Activated CD4-positive, alpha-beta T cell treated with anti-CD3 and anti-CD28 coated beads, Interleukin-2, amount 50 U/mL, for 4 hours (primary cell): Measurements from ENCODE around the gene C6.
"Not testable (repeated sequence)": the region's sequence is repeated elsewhere in the genome, so short reads cannot be mapped to it uniquely, and the experiment has no call there.

Source experiments
- DNase-seq, 2 experiments: peaks; one replicate each; pipeline ENCODE4 v3.0.0-alpha.2; 2020

C6 gene

DNA sequence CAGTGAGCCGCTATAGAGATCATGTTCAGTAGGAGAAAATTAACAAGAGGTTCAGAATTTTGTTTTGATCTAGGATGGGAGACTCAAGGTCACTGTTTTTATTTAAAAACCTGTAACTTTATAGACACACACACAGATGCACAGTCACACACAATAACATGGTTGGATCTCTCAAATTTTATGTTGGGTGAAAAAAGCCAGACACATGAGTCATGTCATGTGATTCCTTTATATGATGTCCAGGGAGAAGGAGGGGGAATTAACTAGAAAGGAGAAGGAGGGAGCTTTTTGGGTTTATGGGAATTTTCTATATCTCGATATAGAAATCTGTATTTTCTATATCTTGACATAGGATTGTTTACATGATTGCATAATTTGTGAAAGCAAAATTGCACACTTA is 17.1 kb downstream of the C6 start:
- no peak for DNase-seq

DNA sequence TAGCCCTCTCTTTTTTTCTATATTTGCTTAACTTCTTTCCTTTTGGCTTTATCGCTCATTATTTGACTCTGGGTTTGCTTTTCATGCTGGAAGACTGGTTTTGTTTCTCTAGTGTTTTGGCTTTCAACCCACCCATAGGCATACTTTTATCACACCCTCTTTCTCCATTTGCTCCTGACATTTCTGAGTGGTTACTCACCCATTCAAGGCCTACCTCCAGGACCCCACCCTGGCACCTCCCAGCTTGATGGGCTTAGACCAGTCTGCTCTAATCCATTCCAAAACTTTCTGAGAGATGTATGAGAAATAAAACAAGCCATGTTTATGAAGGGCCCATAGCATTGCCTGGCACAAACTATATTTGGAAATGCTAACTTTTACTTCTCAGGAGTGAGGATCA is 18.1 kb downstream of the C6 start:
- no peak for DNase-seq

DNA sequence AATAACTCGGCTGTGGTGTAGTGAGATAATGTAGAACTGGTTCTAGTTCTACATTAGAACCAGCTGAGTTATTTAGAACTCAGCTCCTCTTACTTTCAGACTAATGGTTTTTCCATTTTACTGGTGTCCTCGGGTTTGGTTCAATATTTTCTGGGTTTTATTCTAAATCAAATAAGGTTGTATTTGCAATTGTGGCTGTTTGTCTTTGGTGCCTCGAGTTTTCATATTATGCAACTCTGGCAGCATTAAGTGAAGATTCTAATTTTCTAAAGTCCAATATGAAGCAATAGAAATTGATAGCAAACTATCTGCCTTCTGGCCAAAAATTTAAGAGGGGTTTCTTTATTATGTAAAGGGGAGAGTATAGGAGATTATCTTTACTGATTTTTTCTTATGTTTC is 19.0 kb downstream of the C6 start:
- DNase-seq = no peak

DNA sequence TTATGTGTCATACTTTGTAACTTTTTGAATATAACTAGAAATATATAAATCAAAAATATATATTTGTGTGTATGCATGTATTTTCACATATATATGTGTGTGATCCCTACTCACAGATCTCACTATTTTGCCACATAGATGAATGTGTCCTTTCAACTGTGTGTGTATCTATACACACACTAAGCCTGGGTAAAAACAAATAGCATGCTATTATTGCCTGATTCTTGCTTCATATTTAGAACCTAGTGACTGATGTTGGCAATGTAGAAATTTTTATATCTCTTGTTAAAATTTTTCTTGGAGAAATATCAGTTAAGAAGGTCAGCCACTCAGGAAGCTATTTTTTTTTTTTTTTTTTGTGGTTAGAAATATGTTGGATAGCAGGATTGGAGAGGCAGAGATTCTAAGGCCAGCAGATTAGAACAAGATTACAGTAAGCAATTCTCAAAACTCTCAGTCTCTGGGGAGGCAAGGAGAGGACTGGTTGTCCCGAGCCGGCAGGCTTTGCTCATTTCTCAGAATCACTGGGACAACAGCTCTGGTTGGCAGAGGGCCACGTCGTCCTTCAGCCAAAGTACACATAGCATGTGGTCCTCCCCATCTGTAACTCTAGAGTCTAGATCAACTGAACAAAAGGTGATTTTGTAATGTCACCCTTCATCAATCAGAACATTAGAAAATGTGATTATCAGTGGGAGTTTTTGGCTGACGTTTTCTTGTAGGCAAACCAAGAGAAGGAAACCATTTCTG is 19.7 kb downstream of the C6 start:
- no peak for DNase-seq

DNA sequence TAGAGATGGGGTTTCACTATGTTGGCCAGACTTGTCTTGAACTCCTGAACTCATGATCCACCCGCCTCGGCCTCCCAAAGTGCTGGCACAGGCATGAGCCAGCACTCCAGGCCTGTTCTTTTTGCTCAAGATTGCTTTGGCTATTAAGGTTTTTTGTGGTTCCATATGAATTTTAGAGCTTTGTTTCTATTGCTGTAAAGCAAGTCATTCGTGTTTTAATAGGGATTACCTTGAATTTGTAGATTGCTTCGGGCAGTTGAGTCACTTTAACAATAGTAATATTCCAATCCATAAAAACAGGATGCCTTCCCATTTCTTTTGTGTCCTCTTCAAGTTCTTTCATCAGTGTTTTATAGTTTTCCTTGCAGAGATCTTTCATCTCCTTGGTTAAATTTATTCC is 22.1 kb downstream of the C6 start:
- DNase-seq = no peak

DNA sequence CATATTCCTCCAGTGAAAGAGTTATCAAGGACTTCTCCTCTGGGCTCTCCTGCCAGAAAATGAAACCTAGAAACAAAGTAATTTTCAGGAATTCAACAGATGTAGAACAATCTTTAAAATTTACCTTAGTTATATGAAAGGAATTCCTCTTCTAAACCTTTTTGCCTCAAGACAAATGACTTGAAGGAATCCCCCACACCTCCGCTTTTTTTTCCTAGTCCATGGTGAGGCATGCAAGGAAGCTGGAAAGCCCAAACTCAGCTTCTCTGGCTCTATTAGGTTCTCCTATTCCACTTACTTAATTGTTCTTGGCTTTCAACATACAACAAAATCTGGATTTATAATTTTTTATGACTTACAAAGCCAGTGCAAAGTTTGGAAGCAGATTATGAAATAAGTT is 27.2 kb downstream of the C6 start:
- no peak for DNase-seq

DNA sequence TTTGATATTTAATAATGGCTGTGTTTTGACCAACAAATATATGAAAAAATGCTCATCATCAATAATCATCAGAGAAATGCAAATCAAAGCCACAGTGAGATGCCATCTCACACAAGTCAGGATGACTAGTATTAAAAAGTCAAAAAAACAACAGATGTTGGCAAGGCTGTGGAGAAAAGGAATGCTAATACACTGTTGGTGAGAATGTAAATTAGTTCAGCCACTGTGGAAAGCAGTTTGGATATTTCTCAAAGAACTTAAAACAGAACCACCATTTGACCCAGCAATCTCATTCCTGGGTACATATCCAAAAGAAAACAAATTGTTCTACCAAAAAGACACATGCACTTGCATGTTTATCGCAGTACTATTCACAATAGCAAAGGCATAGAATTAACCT is 30.0 kb downstream of the C6 start:
- not testable (repeated sequence) for DNase-seq

DNA sequence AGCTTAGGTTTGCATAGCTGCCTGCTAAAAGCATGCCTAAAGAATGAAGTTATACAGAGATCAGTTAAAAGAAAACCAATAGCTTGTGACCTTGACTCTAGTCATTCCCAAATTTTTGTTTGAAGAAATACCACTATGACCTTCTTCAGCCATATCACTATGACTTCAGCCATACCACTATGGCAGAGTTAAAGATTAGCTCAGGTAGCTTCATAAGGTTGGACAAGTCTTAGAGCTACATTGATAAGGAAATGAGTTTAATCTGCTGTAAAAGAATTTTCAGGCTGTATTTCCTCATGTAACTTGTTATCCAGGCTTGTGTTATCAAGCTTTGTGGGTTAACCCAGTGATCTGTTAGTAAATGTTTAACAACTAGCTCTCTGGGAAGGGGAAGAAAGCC is 30.7 kb downstream of the C6 start:
- no peak for DNase-seq

DNA sequence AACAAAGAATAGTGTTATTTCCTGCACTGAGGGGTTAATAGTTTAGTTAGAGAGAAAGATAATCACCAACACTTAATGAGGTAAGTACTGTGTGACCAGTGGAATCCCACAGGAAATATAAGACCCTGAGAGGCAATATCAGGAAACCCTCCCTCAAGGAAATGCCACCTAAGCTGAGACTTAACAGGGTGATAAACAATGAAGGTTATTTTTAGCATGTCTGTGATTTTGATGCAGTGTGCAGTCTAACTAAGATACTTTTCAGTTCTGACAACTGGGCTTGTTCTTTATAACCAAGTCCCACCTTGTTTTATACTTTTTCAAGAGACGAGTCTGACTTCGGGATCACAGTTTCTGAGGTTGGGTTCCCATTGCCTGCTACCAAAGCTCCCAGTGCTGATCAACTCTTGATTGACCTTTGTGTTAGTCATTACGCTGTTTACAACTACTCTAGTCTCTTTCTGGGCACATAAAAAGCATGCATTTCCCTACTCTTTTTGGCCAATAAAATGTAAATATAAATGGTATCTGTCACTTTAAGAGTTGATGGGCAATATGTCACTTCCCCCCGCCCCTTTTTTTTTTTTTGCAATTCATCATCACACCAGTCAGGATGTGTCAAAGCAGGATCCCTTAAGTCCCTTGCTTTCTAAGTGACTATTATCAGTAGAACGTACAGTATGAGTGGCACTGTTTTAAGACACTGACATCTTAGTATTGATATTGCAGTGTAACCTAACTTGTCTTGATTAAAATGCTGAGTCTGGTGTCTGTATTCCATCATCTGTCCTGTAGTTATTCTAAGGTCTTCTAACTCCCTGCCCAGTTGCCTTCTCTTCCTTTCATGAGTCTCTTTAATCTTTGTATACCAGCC is 31.4 kb downstream of the C6 start:
- no peak for DNase-seq

DNA sequence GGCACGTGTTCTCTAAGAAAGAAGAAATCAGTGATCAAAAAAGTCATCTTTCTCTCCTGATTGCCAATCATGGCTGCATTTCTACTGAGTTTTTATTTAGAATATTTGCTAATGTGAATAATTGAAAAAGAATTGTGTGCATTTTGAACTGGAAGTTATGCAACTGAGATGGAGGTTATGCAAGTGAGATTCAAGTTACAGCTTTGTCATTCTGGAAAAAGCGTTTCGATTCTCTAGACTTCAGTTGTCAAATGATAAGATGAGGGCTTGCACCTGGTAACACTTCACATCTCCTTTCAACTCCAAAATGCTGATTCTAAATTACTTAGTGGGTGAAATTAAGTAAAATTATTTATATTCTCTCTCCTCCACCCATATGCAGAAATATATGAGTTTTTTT is 36.4 kb downstream of the C6 start:
- DNase-seq = no peak

DNA sequence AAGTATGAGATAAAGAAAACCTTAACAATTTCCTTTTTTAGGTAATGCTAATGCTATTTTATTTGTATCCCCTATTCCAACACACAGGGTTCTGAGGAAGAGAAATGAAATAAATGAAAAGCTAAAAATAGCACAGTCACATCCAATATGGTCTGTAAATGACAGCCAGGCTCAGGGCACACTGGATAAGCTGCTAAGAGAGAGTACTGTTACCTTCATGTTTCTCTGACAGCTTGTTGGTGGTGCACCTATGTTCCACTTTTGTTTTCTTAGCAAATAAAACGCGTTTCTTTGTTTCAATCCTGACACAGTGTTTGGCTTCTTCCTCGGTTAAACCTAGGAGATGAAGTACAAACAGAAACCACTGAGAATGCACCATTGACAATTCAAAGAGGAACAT is 41.3 kb downstream of the C6 start:
- DNase-seq = no peak

DNA sequence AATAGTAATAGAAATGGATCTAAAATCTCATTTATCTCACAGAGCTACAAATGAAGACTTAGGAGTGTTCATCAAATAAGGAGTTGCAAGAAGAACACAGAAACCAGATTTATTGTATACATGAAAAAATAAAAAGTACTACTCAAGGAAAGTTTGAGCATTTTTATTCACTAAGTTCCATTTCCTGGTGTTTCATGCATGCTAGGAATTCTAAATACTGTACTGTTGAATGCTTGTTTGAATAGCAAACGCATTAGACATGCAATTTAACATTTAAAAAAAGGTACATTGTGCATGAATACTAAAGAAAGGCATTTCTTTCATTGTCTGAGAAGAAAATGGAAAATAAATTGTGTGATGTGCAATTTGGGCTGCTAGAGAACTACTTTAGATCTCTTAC is 52.1 kb downstream of the C6 start:
- no peak for DNase-seq

DNA sequence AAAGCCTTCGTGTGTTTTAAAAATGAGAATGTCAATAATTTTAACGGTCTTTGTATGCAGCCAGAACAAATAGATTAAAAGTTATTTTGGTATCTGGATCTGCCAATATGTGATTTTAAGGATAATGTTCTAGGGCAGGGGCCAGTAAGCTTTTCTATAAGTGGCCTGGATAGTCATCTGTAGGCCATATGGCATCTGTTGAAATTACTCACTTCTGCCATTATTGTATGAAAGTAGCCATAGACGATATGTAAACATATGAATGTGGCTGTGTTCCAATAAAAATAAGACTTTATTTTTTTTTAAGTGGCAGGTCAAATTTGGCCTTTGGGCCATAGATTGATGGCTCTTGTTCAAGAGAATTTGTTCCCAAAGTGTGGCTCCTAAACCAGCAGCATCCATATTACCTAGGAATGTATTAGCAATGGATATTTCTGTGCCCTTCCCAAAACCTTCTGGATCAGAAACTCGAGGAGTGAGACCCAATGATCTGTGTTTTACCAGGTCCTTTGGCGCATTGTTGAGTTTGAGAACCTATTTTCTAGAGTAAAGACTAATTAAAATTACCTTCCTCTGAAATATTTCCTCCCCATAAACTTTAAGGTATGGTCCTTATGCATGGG is 55.9 kb downstream of the C6 start:
- no peak for DNase-seq

DNA sequence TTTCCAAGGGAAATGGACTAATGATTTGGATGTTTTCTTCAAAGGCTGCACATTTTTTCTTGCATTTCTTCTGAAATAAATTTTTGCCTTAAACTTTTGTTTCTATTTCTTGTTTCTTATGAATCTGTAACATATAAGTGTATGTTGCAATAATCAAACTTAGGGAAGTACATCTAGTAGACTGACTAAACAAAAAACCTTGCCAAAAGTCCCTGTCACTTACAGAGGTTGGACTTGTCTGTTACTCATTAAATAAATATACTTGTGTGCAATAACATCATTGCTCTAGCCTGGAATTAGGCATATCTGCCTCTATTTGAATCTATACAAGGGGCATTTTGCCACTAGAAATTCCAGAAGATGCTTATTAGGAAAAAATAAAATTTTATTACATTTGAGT is 56.6 kb downstream of the C6 start:
- DNase-seq = no peak

DNA sequence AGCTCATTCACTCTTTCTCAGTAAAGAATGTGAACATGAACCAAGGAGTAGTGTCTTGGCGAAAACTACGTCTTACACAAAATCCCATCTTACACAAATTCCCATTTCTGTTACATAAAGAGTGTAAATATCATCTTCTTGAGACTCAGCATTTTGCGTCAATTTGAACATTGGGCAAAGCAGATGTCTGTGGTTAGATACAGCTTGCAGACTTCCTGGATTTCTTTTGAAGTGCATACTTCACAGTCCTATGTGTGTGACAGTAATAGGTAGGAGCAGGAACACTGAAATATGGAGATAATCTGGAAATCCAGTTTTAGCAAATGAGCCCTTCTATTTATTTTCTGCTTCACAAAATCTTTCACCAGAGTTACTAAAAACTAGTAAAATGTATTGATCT is 58.8 kb downstream of the C6 start:
- DNase-seq = no peak

DNA sequence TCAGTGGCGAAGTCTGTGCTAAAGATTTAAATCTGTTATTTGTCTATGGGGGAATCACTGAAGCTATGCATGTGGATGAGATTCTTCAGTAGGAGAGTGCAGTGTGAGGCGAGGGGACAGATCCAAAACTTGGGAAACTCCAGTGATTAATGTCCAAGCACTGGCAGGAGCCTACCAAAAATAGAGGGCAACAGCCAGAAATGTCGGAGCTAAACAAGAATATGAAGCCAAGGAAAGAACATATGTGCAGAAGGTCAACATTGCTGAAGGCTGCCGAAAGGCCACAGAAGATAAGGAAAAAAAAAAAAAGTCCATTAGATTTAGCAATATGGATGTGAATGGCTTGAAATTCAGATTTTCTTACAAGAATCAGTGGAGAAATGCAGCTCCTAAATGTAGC is 61.8 kb downstream of the C6 start:
- DNase-seq = no peak

DNA sequence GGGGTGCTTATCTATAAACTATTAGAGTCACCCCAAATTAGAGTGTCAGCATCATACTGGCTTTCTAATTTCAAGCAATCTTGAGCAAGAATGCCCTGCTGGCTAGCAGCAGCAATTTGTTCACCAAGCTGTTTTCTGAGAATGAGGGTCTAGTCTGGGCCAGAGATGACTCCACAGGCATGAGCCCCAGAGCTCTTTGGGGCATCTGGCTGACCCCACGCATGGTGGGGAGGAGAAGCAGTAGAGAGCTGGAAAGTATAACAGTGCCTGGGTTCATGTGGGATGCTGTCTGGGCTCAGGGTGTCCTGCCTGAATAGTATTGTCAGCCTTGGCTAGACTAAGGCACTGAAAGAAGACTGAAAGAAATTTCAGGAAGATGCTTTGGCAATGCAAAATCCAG is 64.9 kb downstream of the C6 start:
- DNase-seq = no peak

DNA sequence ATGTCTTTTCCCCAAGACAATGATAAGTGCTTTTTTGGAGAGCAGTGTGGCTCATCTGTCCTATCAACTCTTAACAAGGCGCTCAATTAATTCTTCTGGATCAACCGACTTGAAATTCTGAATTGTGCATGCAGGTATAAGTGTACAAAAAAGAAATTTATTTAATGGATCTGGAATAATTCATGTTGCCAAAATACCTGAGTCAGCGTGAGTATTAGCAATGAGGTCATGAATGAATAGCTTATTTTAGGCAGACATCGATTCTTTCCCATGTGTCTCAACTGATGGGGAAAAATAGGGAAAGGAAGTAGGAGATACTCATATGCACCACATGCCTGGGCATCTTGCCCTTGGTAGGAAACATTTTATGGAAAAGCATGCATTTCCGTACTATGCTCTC is 68.0 kb downstream of the C6 start:
- DNase-seq = no peak

DNA sequence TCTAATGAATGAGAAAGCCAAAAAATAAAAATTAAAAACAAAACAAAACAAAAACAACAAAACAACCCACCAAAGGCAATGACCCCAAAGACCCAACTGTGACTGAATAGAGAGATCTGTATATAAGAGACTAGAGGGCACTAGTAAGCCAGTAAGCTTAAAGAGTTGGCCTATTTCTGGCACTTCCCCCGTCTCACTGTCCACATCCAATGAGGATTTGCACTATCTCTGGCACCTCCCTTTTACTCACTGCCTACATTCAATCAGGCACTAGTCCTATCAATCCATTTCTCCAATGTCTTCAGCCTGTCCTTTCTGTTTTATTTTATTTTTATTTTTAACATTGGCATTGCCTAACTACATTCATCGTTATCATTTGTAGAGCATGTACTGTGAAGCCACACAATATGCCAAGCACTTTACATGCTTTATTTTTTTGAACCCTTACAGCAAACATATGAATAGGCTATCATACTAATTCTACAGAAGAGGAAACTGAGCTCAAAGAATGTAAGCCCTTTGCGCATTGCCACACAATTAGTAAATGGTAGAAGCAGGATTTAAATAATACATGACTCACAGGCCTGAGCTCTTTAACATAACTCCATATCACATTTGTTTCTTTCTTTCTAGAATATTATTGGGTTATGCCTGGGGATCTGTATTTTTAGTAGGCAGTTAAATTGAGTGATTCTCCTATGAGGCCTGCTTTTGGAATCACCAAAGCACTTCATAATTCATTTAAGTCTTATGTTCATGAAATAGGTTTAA is 70.0 kb downstream of the C6 start:
- no peak for DNase-seq

DNA sequence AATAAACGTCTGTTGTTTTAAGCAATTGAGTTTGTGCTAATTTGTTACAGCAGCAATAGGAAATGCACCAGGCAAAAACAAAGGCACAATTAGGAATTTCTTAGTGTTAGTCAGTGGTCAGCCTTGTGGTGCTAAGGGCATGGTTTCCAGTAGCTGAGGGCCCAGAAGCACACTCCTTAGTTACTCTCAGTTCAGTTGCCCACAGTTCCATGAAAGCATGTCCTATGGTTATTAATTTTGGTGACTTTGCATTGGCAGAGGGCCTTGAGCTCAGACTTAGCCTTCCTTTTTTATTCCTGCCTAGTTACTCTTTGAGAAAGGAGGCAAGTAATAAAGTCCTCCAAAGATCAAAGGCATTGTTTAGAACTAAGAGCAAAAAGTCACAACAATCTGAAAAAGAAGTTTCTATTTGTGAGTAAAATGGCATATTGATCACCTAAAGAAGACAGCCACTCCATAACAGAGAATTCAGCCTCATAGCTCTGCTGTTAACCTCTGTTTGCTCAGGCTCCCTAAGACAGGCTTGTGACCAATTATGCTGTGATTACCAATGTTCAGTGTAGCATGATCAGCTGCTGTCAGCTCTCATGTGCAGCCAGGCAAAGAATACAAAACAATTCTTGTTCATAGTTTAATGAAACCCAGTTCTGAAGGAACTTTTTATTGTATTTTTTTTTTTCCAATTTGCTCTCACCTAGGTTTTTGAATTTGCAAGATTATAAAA is 85.2 kb downstream of the C6 start:
- DNase-seq = no peak

DNA sequence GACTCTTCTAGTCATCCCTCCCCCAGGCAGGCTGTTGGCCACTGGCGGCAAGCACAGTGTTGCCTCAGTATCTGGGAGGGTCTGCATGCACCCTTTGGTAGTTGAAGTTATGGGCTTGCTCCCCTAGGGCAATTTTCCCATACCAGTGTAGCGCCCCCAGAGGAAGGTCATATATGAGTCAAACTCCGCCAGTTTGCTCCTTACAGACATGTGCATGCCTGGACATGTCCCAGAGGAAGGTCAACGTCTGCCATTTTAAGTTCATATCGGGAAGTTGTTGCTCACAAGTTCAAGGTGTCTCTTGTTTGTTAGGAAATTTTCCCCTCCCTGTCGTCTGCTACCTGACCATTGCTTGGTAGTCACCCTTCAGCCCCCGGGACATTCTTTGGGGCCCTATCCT is 90.9 kb downstream of the C6 start:
- no peak for DNase-seq

DNA sequence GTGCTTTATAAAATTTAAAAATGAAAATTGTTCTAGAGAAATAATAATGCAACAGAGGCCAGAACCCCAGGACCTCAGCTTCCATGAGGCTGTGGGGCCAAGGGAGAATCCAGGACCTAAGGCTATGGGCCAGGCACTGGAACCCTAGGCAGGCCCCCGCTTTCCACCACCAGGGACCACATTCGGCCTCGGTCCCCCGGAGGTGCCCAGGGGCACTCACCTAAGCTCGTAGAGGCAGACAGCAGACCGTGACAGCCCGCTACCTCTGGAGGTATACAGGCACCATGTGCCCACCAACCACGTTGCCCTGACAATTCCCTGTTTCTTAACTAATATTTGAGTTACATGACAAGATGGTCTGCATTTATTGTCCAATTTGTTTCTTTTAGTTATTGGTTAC is 92.7 kb downstream of the C6 start:
- no peak for DNase-seq

DNA sequence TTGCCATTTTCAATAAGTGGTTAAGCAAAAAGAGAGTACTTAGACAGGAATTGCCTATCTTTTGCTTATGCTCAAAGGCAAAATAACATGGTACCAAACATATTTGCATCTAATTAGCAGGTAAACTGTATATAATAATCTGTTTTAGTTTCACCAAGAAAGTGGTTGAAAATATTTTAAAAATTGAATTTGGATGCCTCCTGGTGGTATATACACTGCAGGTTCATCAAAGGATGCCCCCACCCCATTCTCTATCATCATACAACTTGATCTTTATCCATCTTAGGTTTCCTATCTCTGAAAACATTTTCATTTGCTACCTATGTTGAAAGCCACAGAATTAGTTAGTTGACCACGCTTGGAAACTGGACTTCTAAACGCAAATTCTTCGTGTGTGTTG is 95.2 kb downstream of the C6 start:
- no peak for DNase-seq
